Stimulated activated CD8-positive, alpha-beta memory T cell treated with anti-CD3 and anti-CD28 coated beads, Interleukin-12 subunit alpha, Interleukin-12 subunit beta, amount 100 ng/mL, for 24 hours (primary cell): ENCODE results near the gene COX10.

Experiments used
- DNase-seq: peaks from one replicate; pipeline ENCODE4 v3.0.0-alpha.2; 2020; ENCODE audit errors: extremely low read depth

Gene COX10

DNA sequence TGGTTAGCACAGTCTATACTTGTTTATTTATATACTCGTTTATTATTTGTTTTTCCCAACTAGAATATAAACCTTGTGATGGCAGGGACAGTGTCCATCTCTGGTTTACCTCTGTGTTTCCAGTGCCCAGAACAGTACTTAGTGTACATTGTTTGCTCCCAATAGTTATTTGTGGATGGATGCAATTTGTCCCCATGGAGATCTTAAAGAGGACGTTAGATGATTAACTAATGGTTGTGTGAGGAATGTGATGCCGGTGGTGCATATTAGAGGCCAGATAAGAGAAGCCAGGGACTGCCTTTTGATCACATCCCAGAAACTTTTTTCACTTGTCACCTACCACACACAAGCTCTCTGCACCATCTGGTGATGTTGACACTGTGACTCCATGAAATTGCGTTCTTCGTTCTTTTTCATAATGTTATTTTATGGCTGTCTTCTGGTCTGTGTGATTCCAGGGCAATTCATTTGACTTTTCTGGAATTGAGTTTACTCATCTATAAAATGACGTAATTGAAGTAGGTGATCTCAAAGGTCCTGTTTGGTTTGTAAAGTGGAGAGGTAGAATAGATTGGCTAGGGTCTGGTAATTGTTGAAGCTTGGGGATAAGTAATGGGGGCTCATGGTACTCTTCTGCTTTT lies 1.2 kb downstream of the COX10 start:
- DNase-seq: no peak

DNA sequence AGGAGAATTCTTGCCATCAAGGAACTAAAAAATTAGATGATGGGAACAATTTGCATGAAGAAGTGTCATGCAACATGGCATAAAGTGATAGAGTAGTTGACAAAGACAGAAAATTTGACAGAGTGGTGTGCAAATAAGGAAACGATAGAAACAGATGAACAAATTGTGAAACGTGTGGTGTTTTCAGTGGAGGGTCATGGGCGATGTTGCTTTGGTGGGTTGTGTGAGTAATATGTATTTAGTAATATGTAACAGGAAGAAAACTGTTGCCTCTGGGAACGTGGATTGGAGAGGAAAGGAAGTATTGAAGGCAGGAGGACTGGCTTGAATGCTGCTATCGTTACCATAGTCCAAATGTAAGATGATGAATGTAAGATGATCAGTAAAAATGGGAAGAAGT lies 3.6 kb downstream of the COX10 start:
- DNase-seq: no peak

DNA sequence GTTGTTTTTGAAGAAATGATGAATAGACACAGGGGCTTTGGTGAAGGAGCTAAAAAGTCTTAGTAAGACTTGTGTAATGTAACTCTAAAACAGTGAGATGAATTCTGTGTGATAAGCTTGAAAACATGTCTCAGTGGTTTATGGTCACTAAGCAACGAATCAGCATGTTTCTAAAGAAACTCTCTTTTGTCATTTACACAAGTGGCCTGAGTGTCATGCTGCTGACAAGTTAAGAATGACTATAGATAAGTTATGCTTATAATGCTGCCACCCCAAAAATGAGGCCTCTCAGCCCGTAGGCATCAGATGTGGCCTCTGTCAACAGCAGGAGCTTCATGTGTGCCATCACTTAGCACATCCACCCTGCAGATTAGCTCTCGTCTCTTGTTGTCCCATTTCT lies 8.7 kb downstream of the COX10 start:
- DNase-seq: no peak

DNA sequence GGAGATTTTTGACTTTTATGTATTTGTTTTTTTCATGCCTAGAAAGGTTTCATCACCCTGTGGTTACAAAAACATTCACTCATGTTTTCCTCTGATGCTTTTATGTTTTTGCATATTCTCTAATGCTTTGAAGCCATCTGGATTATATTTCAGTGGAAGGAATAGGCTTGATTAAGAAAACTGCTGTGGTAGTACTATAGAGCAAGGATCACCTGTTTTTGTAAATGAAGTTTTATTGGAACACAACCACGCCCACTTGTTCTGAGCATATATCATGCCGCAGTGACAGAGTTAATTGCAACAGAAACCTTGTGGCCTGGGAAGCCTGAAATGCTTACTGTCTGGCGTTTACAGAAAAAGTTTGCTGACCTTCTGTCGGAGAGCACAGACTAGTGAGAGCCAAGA lies 11.5 kb downstream of the COX10 start:
- no peak for DNase-seq

DNA sequence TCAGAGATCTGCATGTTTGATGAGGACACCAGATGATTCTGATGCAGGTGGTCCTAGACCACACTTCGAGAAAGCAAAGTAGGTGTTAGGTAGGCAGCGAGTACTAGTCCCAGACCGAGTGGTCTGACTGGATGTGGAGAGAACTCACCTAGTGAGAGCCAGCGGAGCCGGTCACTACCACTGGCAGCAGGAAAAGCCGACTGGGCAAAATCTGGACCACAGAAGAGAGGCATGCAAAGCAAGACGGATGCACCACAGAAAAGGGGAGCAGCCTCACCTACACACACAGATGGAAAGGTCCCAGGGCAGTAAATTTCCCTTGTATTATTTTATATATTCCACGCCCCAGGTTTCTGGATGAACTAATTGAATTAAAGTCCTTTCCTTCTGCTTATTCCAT lies 13.5 kb downstream of the COX10 start:
- no peak for DNase-seq

DNA sequence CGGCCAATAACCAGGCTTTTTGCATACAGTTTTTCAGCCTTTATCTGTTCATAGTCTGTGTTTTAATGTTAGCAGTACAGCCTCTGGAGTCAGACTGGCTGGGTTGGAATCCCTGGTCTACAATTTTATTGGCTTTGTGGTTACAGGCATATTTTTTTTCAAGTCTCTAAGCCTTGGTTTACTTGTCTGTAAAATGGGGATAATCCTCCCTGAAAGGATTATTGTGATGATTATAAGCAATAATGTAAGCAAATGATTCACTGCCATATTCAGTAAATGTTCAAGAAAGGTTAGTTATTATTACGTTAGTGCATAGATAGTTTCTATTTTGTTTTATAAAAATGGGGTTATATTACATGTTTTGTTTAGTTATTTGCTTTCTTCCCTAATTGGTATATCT lies 15.7 kb downstream of the COX10 start:
- DNase-seq: no peak

DNA sequence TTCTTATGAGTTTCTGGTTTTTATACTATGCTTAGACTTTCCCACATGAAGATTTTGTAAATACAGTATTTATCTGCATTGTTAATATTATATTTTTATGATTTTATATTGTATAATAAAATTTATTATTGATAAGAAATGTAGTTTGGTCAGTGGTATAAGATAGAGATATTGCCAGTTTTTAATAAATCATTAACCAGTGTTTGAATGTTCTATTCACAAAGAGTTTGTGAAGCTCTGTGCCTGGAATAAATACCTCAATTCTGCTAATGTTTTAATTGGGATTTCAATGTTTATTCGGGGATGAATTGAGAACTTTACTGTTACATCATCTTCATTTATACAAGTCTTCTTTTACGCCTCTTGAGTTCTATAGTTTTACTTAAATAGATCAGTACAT lies 16.9 kb downstream of the COX10 start:
- no peak for DNase-seq

DNA sequence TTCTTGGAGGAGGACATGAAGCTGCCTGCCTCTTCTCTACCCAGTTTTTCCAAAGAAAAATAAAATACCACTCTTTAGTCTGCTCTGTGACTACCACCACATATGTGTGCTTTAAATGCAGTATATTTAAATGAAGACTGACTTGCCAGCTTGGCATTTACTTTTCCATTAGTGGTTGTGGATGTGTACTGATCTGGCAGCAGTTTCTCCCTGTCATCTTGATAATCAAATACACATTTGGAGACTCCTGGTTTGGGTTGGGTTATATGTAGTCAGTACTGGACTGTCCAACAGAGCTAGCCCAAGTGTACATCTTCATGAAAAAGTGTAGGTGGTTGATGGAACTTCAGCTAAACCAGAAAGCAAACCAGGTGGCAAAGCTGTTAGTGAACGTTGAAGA lies 19.9 kb downstream of the COX10 start:
- DNase-seq: no peak

DNA sequence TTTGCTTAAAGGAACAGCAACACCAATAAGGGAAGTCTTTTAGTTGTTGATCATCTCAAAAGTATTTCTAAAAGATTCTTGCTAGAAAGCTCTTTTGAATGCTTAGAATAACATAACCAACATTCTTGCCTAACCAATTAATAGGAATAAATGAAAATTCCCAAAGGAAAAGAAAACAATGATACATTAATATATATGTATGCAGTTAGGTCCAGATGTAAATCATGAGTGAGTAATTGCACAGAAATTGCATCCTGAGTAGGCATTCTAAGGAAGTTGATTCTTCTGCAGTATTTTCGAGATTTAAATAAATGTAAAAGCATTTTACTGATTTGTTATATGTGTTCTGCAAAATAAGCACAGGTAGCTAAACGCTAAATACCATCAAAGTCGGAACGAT lies 22.1 kb downstream of the COX10 start:
- DNase-seq: no peak

DNA sequence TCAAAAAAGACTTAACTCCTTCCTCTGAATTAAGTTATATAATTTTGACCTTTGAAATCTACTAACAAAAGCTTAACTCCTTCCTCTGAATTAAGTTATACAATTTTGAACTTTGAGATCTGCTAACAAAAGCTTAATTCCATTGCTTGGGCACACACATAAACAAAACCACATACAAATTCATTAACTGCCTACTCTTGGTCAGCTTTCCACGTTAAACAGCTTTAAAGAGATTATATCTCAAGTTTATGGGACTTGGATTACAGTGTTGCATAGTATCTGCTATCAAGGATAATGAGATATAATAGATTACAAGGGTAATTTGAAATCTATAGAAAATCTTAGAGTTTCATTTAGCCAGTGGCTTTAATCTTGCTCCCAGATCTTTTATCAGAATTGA lies 23.5 kb downstream of the COX10 start:
- DNase-seq: no peak

DNA sequence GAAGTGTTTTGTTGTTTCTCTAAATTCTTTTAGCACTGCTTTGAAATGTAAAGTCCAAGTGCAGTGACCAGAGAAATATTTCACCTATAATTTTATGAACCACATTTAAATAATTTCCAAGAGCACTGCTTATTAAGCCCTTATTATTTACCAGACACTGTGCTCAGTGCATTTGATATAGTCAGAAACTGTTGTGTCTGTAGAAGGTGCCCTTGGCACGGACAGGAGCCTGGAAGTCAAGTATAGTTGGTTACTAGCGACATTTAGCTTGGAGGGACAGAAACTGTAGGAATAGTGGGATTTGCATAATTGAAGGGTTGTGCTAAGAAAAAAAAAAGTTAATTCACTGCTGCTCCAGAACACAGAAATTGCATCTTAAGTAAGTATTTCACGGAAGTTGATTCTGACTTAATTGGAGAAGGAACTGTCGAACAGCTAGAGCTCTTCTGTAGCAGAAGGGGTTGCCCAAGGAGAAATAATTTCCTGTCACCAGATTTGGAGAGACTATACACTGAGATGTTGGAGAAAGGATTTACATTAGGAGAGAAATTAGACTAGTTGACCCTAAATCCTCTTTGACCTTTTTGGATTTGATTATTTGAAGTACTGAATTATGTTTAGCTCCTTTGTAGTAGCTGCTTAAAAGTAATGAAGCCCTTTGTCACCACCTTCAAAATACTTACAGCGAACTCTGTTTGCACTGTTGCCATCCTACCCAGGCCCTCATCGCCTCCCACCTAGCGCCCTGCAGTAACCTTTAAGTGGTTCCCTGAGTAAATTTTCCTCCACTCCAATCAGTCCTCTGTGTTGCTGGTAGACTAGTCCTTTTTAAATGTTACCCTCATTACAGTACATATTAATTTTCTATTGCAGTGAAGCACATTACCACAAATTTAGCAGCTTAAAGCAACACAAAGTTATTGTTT lies 25.6 kb downstream of the COX10 start:
- no peak for DNase-seq

DNA sequence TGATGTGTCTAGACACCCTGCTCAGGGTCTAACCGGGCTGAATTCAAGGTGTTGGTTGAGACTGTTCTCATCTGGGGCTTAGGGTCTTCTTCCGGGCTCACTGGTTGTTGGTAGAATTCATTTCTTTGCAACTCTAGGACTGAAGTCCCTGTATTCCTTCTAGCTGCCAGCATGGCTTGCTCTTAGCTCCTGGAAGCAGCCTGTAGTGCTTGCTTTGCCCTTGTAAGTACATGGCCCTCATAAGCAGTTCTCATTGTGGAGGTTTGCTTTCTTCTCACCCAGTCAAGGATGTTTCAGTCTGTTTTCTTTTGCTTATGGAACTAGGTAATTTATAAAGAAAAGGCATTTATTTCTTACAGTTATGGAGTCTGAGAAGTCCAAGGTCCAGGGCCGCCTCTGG lies 26.3 kb downstream of the COX10 start:
- DNase-seq: no peak

DNA sequence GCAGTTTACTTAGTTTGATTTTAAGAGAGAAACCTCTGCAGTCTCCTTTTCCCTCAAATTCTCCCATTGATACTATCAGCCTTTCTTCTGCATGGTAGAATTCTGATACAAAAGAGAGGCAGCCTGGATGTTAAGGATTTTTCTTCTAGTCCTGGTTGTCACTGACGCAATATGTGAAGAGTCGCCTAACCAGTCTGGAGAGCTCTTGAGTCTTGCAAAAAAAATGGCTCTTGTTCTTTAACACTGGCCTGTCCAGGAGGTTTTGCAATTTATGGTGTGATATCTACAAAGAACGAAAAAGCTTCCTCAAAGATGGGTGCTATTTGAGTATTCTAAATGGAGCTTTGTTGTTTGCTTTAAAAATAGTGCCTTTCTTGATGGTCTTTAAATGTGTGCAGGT lies 28.9 kb downstream of the COX10 start:
- no peak for DNase-seq

DNA sequence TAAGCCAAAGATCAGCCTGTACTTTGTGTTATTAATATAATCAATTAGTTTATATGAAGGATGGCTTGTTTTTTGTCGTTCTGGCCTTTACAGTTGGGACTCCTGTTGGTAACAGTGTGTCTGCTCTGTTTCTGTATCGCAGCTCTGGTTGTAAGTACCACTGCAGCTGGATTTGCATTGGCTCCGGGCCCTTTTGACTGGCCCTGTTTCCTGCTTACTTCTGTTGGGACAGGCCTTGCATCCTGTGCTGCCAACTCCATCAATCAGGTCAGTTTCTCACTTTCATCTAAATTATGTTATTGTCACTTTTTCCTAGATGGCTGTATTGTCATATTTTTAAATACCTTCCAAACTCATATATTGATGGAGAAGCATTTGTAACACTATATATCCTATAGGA lies 32.7 kb downstream of the COX10 start:
- no peak for DNase-seq

DNA sequence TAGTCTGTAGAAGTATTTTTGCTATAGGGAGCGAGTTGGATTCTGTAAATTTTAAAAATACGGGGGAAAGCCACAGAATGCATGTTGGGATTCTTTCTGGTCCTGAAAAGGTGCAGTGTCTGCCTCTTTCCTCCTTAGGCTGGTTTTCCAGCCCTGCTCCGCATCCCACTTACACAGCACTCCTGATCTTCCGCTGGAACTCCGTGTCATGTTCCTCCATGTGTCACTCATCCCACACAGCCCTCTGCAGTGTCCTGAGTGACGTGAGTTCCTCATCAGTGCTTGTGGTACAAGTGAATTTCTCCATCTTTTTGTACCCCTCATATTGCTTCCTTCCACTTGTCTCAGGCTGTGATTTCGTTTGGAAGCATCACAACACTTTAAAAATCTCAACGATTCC lies 34.5 kb downstream of the COX10 start:
- DNase-seq: no peak

DNA sequence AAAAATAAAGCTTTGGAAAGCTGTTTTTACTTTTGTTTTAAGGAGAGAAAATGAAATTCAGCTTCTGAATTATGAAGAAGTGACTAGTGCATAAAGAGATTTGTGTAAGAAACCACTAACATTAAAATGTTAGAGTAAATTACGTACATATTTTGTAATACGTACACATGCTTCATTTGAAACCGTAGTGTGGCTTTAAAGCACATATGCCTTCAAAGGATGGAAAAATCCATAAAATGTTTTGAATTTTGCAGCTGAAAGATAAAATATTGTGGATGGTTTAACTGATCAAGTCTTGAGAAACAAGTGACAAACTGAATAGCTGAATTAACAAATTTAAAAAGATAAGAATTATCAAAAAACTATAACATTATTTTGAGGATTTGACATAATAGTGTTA lies 35.4 kb downstream of the COX10 start:
- DNase-seq: no peak

DNA sequence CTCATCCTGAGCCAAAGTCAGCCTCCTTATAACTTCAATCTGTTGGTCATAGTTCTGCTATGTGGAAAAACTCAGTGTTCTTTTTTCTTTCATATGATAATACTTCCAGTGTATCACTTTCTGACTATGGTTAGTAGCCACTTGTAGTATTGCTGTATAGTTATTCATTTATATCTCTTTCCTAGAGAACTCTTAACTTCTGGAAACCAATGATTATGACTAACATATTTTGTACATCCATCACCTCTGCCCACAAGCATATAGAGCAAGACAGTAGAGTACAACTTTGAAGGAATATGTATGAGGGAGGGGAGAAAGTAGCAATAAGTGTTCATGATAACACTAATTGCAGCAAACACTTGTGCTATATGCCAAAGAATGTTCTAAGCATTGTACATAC lies 38.6 kb downstream of the COX10 start:
- no peak for DNase-seq

DNA sequence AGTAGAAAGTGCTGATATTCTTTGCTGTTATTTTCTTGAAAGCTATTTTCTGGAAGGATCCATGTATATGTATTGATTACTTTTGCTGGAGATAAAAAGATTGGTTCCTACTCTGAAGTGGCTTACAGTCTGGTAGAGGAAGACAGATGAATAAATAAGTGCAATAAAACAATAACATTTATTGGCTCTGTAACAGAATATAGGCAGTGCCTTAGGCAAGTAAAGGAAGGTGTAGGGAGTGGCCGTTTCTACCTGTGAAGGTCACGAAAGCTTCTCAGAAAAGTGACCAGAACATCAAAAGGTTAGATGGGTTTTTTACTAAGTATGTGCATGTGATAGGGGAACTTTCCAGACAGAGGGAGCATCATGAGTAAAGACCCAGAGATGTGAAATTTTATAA lies 43.1 kb downstream of the COX10 start:
- DNase-seq: no peak

DNA sequence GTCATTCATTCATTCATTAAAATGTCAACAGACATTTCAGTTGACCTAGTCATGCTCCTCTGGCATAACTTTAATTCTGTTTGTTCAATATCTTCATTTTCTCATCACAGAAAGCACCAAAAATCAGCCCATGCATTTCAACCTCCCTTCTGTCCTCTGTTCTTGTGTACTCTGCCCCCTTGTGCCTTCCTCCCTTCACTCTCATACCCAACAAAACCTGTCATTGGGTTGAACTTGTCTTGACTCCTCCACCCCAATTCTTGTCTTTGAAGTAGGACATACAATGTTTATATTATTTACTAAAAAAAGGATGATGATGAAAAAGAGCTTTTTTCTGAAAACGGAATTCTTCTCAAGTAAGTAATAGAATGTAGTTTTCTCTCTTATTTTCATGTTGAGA lies 43.8 kb downstream of the COX10 start:
- DNase-seq: no peak

DNA sequence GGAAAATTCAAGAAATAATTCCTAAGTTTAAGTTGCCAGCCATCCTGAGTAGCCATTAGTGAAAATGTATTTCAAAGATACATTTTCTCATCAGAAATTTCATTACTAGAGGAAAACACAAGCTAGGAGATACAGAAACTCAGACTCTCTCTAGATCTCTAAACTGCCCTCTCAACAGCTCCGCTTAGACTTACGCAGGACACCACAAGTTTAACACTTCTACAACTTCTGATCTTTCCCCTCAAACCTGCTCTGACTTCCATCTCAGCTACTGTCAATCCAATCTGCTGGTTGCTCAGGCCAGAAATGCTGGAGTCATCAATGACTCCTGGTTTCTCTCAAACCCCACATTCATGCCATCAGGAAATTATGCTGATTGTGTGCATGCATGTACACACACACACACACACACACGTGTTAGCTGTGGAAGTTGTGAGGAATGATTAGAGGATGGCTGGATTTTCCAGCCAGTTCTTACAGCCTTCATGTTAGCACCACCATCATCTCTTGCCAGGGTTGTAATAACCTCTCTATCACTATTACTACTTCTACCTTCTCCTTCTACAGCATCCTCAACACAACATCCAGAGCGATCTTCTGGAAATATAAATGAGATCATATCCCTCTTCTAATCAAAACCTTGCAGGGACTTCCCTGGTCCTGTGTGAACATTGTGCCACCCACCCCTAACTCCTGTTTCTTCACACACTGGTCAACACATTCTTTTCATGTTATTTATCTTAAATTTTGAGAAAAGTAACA lies 47.1 kb downstream of the COX10 start:
- no peak for DNase-seq

DNA sequence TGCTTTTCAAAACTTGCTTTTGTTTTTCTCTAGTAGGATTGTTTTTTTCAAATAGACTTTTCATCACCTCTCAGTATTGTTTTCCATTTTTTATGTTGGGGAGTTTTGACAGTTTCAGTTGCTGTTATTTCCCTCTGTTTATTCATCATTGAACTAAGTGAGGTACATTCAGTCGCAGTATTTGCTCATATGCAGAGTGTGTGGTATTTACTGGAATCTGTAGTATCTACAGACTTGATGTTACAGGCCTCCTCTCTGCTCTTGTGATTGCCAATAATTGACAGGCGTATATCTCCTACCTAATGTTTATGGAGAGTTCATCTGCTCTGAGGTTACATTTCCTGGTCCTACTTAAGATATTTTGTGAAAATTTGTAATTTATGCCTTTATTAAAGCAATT lies 49.6 kb downstream of the COX10 start:
- DNase-seq: no peak

DNA sequence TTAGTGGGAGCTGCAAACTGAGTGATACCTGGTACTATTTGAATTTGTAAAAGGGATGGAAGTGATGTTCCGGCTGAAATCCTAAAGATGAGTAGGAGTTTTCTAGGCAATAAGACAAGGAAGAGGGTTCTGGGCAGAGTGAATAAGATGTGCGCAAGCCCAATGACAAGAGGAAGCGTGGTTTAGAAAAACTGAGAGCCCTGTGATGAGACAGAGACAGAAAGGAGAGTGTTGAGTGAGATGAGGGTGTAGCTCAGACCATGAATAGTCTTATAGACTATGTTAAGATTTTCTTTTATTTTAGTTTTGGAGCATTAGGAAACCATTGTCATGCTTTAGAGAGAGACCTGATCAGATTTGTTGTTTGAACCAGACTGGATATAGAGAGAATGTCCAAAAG lies 50.2 kb downstream of the COX10 start:
- no peak for DNase-seq

DNA sequence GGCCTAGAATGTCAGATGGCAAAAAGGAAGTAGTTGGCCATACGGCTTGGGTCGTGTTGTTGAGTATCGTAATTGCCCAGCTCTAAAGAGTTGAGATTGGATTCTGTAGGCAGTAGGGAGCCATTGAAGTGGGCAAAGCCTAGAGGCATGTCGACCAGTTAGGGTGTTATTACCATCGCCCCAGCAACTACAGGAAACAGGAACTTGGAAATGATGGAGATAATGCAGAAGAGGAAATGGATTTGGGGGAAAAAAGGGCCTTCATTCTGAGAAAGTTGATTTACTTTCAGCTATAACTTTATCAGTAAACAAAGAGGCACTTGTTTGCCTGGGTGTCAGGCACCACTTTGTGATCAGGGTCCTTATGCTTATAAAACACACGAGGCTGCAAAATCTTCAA lies 52.6 kb downstream of the COX10 start:
- no peak for DNase-seq
